Caco-2 (cell line): ENCODE measurements around the gene MAGEB10. TPM values are rescaled to one million over a fixed set of nuclear protein-coding genes. Genes with fewer than 3 reads are reported as not detected.
"Not testable (repeated sequence)": the region's sequence is repeated elsewhere in the genome, so short reads cannot be mapped to it uniquely, and the experiment has no call there.

Experiments used
- BruUV-seq: library from RNA; stranded (reverse); fragments of 400-500 nt; replicated peaks from 2 replicates; lab custom pipeline; 2021; lab: Mats Ljungman, UMichigan
- CTCF ChIA-PET: fragments of 300-600 bp; sonication (Branson Sonifier 250); formaldehyde crosslinking; loops from one replicate; lab custom pipeline; 2022; ENCODE audit warnings: antibody characterized with exemption; lab: Charles Lee
- POLR2A ChIA-PET: fragments of 300-600 bp; sonication (Branson Sonifier 250); formaldehyde crosslinking; loops from one replicate; lab custom pipeline; 2022; ENCODE audit warnings: antibody characterized with exemption; lab: Charles Lee
- DNase-seq, 2 experiments: peaks; one replicate each; pipeline versions ENCODE4 v3.0.0 to v3.0.0-alpha.2; 2020 to 2022
- H3K27me3 ChIP-seq: replicated peaks from 2 replicates; pipeline ENCODE4 v1.6.0; 2011; ENCODE audit warnings: low read length; ENCODE audit not compliant: control insufficient read depth, insufficient read depth
- H3K36me3 ChIP-seq: 2 replicates; pipeline ENCODE4 v1.5.1; 2011; ENCODE audit warnings: low read length; ENCODE audit not compliant: control insufficient read depth, insufficient read depth
- H3K4me1 ChIP-seq: fragments of 250-450 bp; sonication (Bioruptor Pico); 2 replicates; pipeline ENCODE4 v1.5.1; 2020; ENCODE audit warnings: mild to moderate bottlenecking
- H3K4me3 ChIP-seq: 2 replicates; pipeline ENCODE4 v1.5.1; 2011; ENCODE audit warnings: low read depth, mild to moderate bottlenecking, control low read depth, low read length
- H3K9me3 ChIP-seq: fragments of 250-450 bp; sonication (Bioruptor Pico); 2 replicates; pipeline ENCODE4 v1.5.1; 2020; ENCODE audit warnings: mild to moderate bottlenecking, moderate library complexity
- H3K27ac Mint-ChIP-seq: one replicate; pipeline ENCODE4 v1.8.0; 2022; ENCODE audit warnings: mixed read lengths; ENCODE audit not compliant: unreplicated experiment
- H3K27me3 Mint-ChIP-seq: one replicate; pipeline ENCODE4 v1.8.0; 2022; ENCODE audit warnings: mixed read lengths; ENCODE audit not compliant: insufficient read depth, unreplicated experiment
- H3K36me3 Mint-ChIP-seq: one replicate; pipeline ENCODE4 v1.8.0; 2022; ENCODE audit warnings: mild to moderate bottlenecking, mixed read lengths; ENCODE audit not compliant: insufficient read depth, unreplicated experiment
- H3K4me1 Mint-ChIP-seq: one replicate; pipeline ENCODE4 v1.8.0; 2022; ENCODE audit warnings: low read depth, mixed read lengths; ENCODE audit not compliant: unreplicated experiment
- H3K4me3 Mint-ChIP-seq: one replicate; pipeline ENCODE4 v1.8.0; 2022; ENCODE audit warnings: mild to moderate bottlenecking, moderate library complexity, mixed read lengths; ENCODE audit not compliant: unreplicated experiment
- H3K9me3 Mint-ChIP-seq: one replicate; pipeline ENCODE4 v1.8.0; 2022; ENCODE audit warnings: mixed read lengths; ENCODE audit not compliant: unreplicated experiment
- CTCF ChIP-seq, 2 experiments: fragments of 200-600 bp in 1 of 2; IDR thresholded peaks; 1 replicate in 1 of 2; 2 replicates in 1 of 2; pipeline versions ENCODE4 v1.5.1 to v1.8.0; 2011 to 2022; ENCODE audit warnings: antibody characterized with exemption in 1 of 2, control low read depth in 1 of 2, inconsistent platforms in 1 of 2, low read depth in 1 of 2, low read length in 1 of 2, mild to moderate bottlenecking in 1 of 2, moderate library complexity in 1 of 2; ENCODE audit not compliant: insufficient read depth in 1 of 2, severe bottlenecking in 1 of 2, unreplicated experiment in 1 of 2
- intact Hi-C: fragments of 100-400 bp; cut with micrococcal nuclease; formaldehyde crosslinking; loops from one replicate; pipeline ENCODE4 v1.10.0; 2022; ENCODE audit not compliant: unreplicated experiment
- total RNA-seq: library from RNA; stranded (reverse); gene quantifications from 2 replicates; pipeline ENCODE4 v1.2.3, GENCODE V29; 2022

Gene MAGEB10
- total RNA-seq, 1 experiment from 2014 or later = not detected

GRCh38 chrX:27808226-27808625 is 436 bp downstream of the MAGEB10 start:
- no peaks in the 10 kb centered on the region for H3K4me1 ChIP-seq
- H3K9me3 ChIP-seq = no peaks in the 10 kb centered on the region
- Mint-ChIP-seq H3K27me3 (no peaks in the 10 kb centered on the region), H3K36me3 (no peaks in the 10 kb centered on the region), H3K4me3 (no peak overlapping the region), H3K27ac (no peak overlapping the region), H3K9me3 (no peaks in the 10 kb centered on the region), H3K4me1 (no peaks in the 10 kb centered on the region)
- intact Hi-C loops = no loop called here
- no peak for TF ChIP-seq CTCF (IDR thresholded peaks at IDR 0.05; ENCODE audit: insufficient read depth in 1 of 2, low read depth in 1 of 2, low read length in 1 of 2, severe bottlenecking in 1 of 2, unreplicated experiment in 1 of 2)
- no peak for DNase-seq
- POLR2A ChIA-PET = no interaction called here
- H3K27me3 ChIP-seq = no peaks in the 10 kb centered on the region
- H3K4me3 ChIP-seq = no peak overlapping the region
- CTCF ChIA-PET = no interaction called here
- no peaks in the 10 kb centered on the region for H3K36me3 ChIP-seq
- no TSS peak for BruUV-seq

GRCh38 chrX:27808991-27809859 is 1.4 kb downstream of the MAGEB10 start:
- H3K9me3 Mint-ChIP-seq, H3K27me3 ChIP-seq, H3K27ac Mint-ChIP-seq, BruUV-seq, H3K9me3 ChIP-seq, CTCF ChIA-PET, H3K4me1 ChIP-seq, intact Hi-C loops, H3K36me3 Mint-ChIP-seq, H3K27me3 Mint-ChIP-seq, H3K36me3 ChIP-seq, DNase-seq, H3K4me1 Mint-ChIP-seq, POLR2A ChIA-PET, H3K4me3 Mint-ChIP-seq, H3K4me3 ChIP-seq: not testable (repeated sequence)

- H3K27me3 Mint-ChIP-seq = no peaks in the 10 kb centered on the region
- Histone ChIP-seq H3K4me1 (no peaks in the 10 kb centered on the region), H3K36me3 (no peaks in the 10 kb centered on the region), H3K4me3 (no peak overlapping the region), H3K9me3 (no peaks in the 10 kb centered on the region), H3K27me3 (no peaks in the 10 kb centered on the region)
- ChIA-PET CTCF (no interaction called here), POLR2A (no interaction called here)
- no peak for DNase-seq
- H3K27ac Mint-ChIP-seq = no peak overlapping the region
- intact Hi-C loops = no loop called here
- no TSS peak for BruUV-seq
- no peak overlapping the region for H3K4me3 Mint-ChIP-seq
- H3K36me3 Mint-ChIP-seq = no peaks in the 10 kb centered on the region
- H3K9me3 Mint-ChIP-seq = no peaks in the 10 kb centered on the region
- no peaks in the 10 kb centered on the region for H3K4me1 Mint-ChIP-seq
- no peak for TF ChIP-seq CTCF (IDR thresholded peaks at IDR 0.05; ENCODE audit: insufficient read depth in 1 of 2, low read depth in 1 of 2, low read length in 1 of 2, severe bottlenecking in 1 of 2, unreplicated experiment in 1 of 2)
Observed at GRCh38 chrX:27815209-27815608, 7.4 kb downstream of the MAGEB10 start.
